A673 (cell line): ENCODE data around the gene NTF3. TPM values are rescaled to one million over a fixed set of nuclear protein-coding genes. Genes with fewer than 3 reads are reported as not detected.

Source experiments
- BruUV-seq: library from RNA; stranded (reverse); fragments of 400-500 nt; replicated peaks from 2 replicates; lab custom pipeline; 2021; lab: Mats Ljungman, UMichigan
- CTCF ChIA-PET: fragments of 300-600 bp; sonication (Branson Sonifier 250); formaldehyde crosslinking; loops from one replicate; lab custom pipeline; 2022; ENCODE audit warnings: antibody characterized with exemption; lab: Charles Lee
- POLR2A ChIA-PET: fragments of 300-600 bp; sonication (Branson Sonifier 250); formaldehyde crosslinking; loops from one replicate; lab custom pipeline; 2022; ENCODE audit warnings: antibody characterized with exemption; ENCODE audit not compliant: low non-redundant PET; lab: Charles Lee
- DNase-seq: peaks from one replicate; pipeline ENCODE4 v3.0.0-alpha.2; 2015; ENCODE audit warnings: low spot score
- H3K27ac ChIP-seq: fragments of 200-600 bp; sonication (generic); 2 replicates; pipeline ENCODE4 v1.5.1; 2016; ENCODE audit warnings: mixed run types, low read depth, mild to moderate bottlenecking, mixed read lengths, antibody characterized with exemption, low read length; ENCODE audit not compliant: poor library complexity, severe bottlenecking
- H3K27me3 ChIP-seq: fragments of 200-600 bp; sonication (generic); replicated peaks from 2 replicates; pipeline ENCODE4 v1.6.1; 2017; ENCODE audit warnings: mixed run types, low read depth, mild to moderate bottlenecking, mixed read lengths, antibody characterized with exemption, low read length; ENCODE audit not compliant: insufficient read depth, poor library complexity
- H3K36me3 ChIP-seq: fragments of 200-600 bp; sonication (generic); 2 replicates; pipeline ENCODE4 v1.6.1; 2016; ENCODE audit warnings: mixed run types, mild to moderate bottlenecking, mixed read lengths, antibody characterized with exemption, low read length; ENCODE audit not compliant: insufficient read depth, poor library complexity, severe bottlenecking
- H3K4me1 ChIP-seq: fragments of 200-600 bp; sonication (generic); 2 replicates; pipeline ENCODE4 v1.6.1; 2017; ENCODE audit warnings: mixed run types, mild to moderate bottlenecking, mixed read lengths, antibody characterized with exemption, low read length; ENCODE audit not compliant: insufficient read depth, poor library complexity, severe bottlenecking
- H3K4me3 ChIP-seq: fragments of 200-600 bp; sonication (generic); 2 replicates; pipeline ENCODE4 v1.5.1; 2016; ENCODE audit warnings: low read depth, mixed run types, mild to moderate bottlenecking, mixed read lengths, low read length; ENCODE audit not compliant: poor library complexity, severe bottlenecking
- H3K9me3 ChIP-seq: fragments of 200-600 bp; sonication (generic); 2 replicates; pipeline ENCODE4 v1.6.1; 2016; ENCODE audit warnings: mixed run types, low read depth, mild to moderate bottlenecking, mixed read lengths, antibody characterized with exemption, low read length; ENCODE audit not compliant: poor library complexity, severe bottlenecking
- EZH2 ChIP-seq: fragments of 200-600 bp; sonication (generic); IDR thresholded peaks from 2 replicates; pipeline ENCODE4 v1.6.1; 2017; ENCODE audit warnings: borderline replicate concordance, low read depth, mild to moderate bottlenecking, mixed read lengths, antibody characterized with exemption, low read length; ENCODE audit not compliant: poor library complexity, severe bottlenecking
- intact Hi-C: fragments of 100-400 bp; cut with micrococcal nuclease; formaldehyde crosslinking; loops from one replicate; pipeline ENCODE4 v1.10.0; 2022; ENCODE audit not compliant: unreplicated experiment
- total RNA-seq: library from RNA; stranded (reverse); gene quantifications from 2 replicates; pipeline ENCODE4 v1.2.3, GENCODE V29; 2021
- TF ChIP-seq, protein P1 (sequence below): fragments of 300-800, 200-600 bp; sonication (generic); conservative IDR thresholded peaks from 2 replicates; pipeline ENCODE4 v1.5.1; 2017; ENCODE audit warnings: low read depth, mild to moderate bottlenecking, antibody characterized with exemption, low read length, moderate library complexity, mixed read lengths

NTF3 gene
- total RNA-seq, 1 experiment from 2014 or later = not detected

DNA sequence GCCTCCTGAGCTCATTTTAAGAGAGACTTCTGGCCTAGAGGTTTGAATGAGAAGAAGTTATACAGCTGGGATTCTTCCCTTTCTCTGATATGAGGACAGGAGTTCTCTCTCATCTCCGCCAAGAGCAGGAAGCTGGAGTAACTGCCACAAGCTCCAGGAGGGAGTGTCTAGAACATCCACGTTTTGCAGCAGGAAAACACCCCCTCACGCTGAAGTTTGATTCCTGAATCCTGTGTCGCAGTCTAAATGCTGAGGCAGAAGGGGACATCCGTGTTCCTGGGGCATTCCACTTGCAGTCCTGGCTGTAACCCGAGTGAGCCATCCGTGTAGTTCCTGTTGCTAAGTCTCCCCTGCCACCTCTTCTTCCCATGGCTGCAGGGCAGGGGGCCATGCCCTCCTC, 38.3 kb downstream of the NTF3 start:
- intact Hi-C loops = no loop called here
- Histone ChIP-seq H3K4me3 (no peak overlapping the region), H3K36me3 (no peaks in the 10 kb centered on the region), H3K27me3 (peaks cover 68% of the 10 kb centered on the region), H3K4me1 (no peaks in the 10 kb centered on the region), H3K27ac (no peak overlapping the region), H3K9me3 (no peaks in the 10 kb centered on the region)
- POLR2A ChIA-PET = no interaction called here
- CTCF ChIA-PET = no interaction called here
- TF ChIP-seq EZH2 = no peak
- TF ChIP-seq, protein P1, sequence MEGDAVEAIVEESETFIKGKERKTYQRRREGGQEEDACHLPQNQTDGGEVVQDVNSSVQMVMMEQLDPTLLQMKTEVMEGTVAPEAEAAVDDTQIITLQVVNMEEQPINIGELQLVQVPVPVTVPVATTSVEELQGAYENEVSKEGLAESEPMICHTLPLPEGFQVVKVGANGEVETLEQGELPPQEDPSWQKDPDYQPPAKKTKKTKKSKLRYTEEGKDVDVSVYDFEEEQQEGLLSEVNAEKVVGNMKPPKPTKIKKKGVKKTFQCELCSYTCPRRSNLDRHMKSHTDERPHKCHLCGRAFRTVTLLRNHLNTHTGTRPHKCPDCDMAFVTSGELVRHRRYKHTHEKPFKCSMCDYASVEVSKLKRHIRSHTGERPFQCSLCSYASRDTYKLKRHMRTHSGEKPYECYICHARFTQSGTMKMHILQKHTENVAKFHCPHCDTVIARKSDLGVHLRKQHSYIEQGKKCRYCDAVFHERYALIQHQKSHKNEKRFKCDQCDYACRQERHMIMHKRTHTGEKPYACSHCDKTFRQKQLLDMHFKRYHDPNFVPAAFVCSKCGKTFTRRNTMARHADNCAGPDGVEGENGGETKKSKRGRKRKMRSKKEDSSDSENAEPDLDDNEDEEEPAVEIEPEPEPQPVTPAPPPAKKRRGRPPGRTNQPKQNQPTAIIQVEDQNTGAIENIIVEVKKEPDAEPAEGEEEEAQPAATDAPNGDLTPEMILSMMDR = no peak
- DNase-seq = no peak
- BruUV-seq = no TSS peak

DNA sequence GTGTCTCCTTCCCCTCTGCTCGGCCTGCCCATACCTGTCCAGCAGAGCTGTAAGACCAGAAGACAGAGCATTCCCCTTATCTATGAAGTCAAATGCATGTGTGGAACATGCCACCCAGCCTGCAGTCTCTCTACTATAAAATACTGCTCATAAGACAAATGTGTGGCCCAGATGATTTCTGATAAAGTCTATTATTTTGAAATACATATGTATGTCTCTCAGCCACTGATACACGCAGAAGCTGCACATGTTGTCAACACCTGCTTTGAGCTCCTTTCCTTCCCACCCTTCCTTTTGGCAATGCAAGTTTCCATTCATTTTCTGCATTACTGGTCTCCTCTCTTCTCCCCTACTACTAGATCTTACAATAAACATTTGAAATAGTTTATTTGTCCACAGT, 38.8 kb downstream of the NTF3 start:
- Histone ChIP-seq H3K36me3 (no peaks in the 10 kb centered on the region), H3K27me3 (peaks cover 65% of the 10 kb centered on the region), H3K27ac (no peak overlapping the region), H3K4me1 (no peaks in the 10 kb centered on the region), H3K9me3 (no peaks in the 10 kb centered on the region), H3K4me3 (no peak overlapping the region)
- ChIA-PET CTCF (no interaction called here), POLR2A (no interaction called here)
- no peak for DNase-seq
- no TSS peak for BruUV-seq
- intact Hi-C loops = no loop called here
- TF ChIP-seq, protein P1 = no peak
- TF ChIP-seq EZH2 = no peak

DNA sequence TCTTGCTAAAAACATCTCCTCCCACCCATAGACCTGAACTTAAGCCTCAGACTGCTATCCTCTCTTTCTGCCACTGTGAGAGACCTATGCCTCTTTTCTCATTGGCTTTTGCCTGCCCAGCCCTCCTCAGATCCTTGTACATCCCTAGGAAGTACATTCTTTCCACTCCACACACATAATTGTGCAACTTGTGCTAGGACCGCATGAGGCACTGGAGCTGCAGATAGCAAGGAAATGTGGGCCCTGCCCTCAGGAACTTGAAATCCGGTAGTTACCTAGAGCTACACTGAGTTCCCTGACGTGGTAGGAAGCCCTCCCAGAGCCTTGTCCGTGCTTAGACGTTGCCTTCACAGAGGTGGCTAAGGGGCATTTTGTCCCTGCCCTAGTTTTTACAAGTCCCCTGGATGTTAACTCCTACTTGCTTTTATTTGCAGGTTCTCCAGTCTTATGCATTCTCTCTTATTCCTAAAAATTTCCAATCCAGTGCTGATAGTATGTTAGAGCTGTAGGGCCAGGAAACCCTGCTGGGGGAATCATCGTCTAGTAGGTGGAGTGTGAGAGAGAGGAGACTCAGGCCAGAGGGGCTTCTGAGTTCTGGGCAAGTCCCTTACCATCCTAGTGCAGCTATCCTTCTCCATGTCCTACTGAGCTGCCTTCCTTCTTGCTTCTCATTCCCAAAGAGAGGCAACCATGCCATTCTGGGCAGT, 41.3 kb downstream of the NTF3 start:
- POLR2A ChIA-PET = no interaction called here
- Histone ChIP-seq H3K36me3 (no peaks in the 10 kb centered on the region), H3K27ac (no peak overlapping the region), H3K4me3 (no peak overlapping the region), H3K4me1 (no peaks in the 10 kb centered on the region), H3K27me3 (peaks cover 51% of the 10 kb centered on the region), H3K9me3 (no peaks in the 10 kb centered on the region)
- intact Hi-C loops = no loop called here
- BruUV-seq = no TSS peak
- no peak for TF ChIP-seq EZH2
- TF ChIP-seq, protein P1 = no peak
- no peak for DNase-seq
- CTCF ChIA-PET = no interaction called here
